Subcutaneous adipose tissue (tissue), 4 donors: ENCODE results near the gene CACNA1F. TPM values are rescaled to one million over a fixed set of nuclear protein-coding genes. Genes with fewer than 3 reads are reported as not detected.

Experiments used
- CTCF ChIP-seq: fragments of 450-650 bp; IDR thresholded peaks from one replicate; pipeline ENCODE4 v1.5.1; 2016; ENCODE audit warnings: low read depth, mild to moderate bottlenecking, control low read depth, antibody characterized with exemption, moderate library complexity
- total RNA-seq, 4 donors: library from RNA; depleted of rRNA; stranded (reverse); fragments of >200 nt; gene quantifications; one replicate each; pipeline ENCODE4 v1.1.0, GENCODE V29; 2016

The CACNA1F gene
- total RNA-seq, 4 donors from 2014 or later, result under 0.01 to 0.66 (median 0.25) TPM

- no peak for TF ChIP-seq CTCF
Measured at GRCh38 chrX:49199315-49199595, 33.9 kb downstream of the CACNA1F start.

GRCh38 chrX:49198540-49199314 lies 34.4 kb downstream of the CACNA1F start:
- no peak for TF ChIP-seq CTCF

- TF ChIP-seq CTCF, result no peak
Measured at GRCh38 chrX:49197543-49198087, 35.5 kb downstream of the CACNA1F start.

GRCh38 chrX:49193542-49193964 lies 39.6 kb downstream of the CACNA1F start:
- TF ChIP-seq CTCF, result no peak

GRCh38 chrX:49192722-49193328 lies 40.3 kb downstream of the CACNA1F start:
- no peak for TF ChIP-seq CTCF

GRCh38 chrX:49191574-49192011 lies 41.5 kb downstream of the CACNA1F start:
- no peak for TF ChIP-seq CTCF

- no peak for TF ChIP-seq CTCF
Measured at GRCh38 chrX:49190821-49191573, 42.1 kb downstream of the CACNA1F start.
